Omental fat pad (tissue), 4 donors: Measurements from ENCODE around the gene BAIAP2L2. TPM values are rescaled to one million over a fixed set of nuclear protein-coding genes. Genes with fewer than 3 reads are reported as not detected.

Experiments
- ATAC-seq: fragments of 150-250 bp; one replicate; pipeline ENCODE4 v1.9.1; 2016; ENCODE audit warnings: mild to moderate bottlenecking, moderate library complexity; ENCODE audit not compliant: low FRiP score
- DNase-seq: peaks from one replicate; pipeline ENCODE4 v3.0.0-alpha.2; 2019; ENCODE audit warnings: low spot score
- CTCF ChIP-seq, 3 donors: fragments of 450-650 bp; IDR thresholded peaks; one replicate each; pipeline ENCODE4 v1.5.1; 2016 to 2017; ENCODE audit warnings: antibody characterized with exemption in 3 of 3, mild to moderate bottlenecking in 3 of 3, moderate library complexity in 2 of 3
- total RNA-seq, 4 donors: library from RNA; depleted of rRNA; stranded (reverse); fragments of >200 nt; gene quantifications; one replicate each; pipeline ENCODE4 v1.1.0, GENCODE V29; 2016

The BAIAP2L2 gene
- total RNA-seq, 4 donors from 2014 or later: 2.6 to 4.3 (median 3.2) TPM

GRCh38 chr22:38135133-38135706 is 24.7 kb upstream of the BAIAP2L2 start:
- ATAC-seq: no peak
- no peak for DNase-seq
- TF ChIP-seq CTCF (IDR thresholded peaks at IDR 0.05): no peak

- DNase-seq: no peak
- no peak for TF ChIP-seq CTCF (IDR thresholded peaks at IDR 0.05)
- no peak for ATAC-seq
Observed at GRCh38 chr22:38133331-38133730, 22.8 kb upstream of the BAIAP2L2 start.

- ATAC-seq: no peak
- no peak for DNase-seq
- no peak for TF ChIP-seq CTCF (IDR thresholded peaks at IDR 0.05)
Observed at GRCh38 chr22:38132794-38133193, 22.3 kb upstream of the BAIAP2L2 start.

- peak; percentile 15 for ATAC-seq
- DNase-seq: no peak
- no peak for TF ChIP-seq CTCF (IDR thresholded peaks at IDR 0.05)
Observed at GRCh38 chr22:38132136-38132535, 21.7 kb upstream of the BAIAP2L2 start.

GRCh38 chr22:38131399-38131798 is 20.9 kb upstream of the BAIAP2L2 start:
- ATAC-seq: no peak
- no peak for TF ChIP-seq CTCF (IDR thresholded peaks at IDR 0.05)
- no peak for DNase-seq

GRCh38 chr22:38129856-38130255 is 19.4 kb upstream of the BAIAP2L2 start:
- no peak for TF ChIP-seq CTCF (IDR thresholded peaks at IDR 0.05)
- DNase-seq (no peak), ATAC-seq (no peak)

GRCh38 chr22:38129021-38129420 is 18.5 kb upstream of the BAIAP2L2 start:
- DNase-seq (no peak), ATAC-seq (no peak)
- TF ChIP-seq CTCF (IDR thresholded peaks at IDR 0.05): no peak
